Smooth muscle cell (in vitro differentiated cells): Measurements from ENCODE around the gene ALOX12. TPM values are rescaled to one million over a fixed set of nuclear protein-coding genes. Genes with fewer than 3 reads are reported as not detected.

Experiments used
- DNase-seq: peaks from one replicate; lab custom pipeline; 2025; ENCODE audit not compliant: unreplicated experiment; lab: John Stamatoyannopoulos, UW
- H2AFZ ChIP-seq: fragments of 200-600 bp; sonication (generic); 2 replicates; pipeline ENCODE4 v1.6.0; 2016; ENCODE audit warnings: antibody characterized with exemption, low read depth, mild to moderate bottlenecking
- H3F3A ChIP-seq: fragments of 200-600 bp; sonication (generic); 2 replicates; pipeline ENCODE4 v1.6.0; 2017; ENCODE audit warnings: antibody characterized with exemption, low read depth
- H3K27ac ChIP-seq: fragments of 200-600 bp; sonication (generic); 2 replicates; pipeline ENCODE4 v1.5.1; 2016; ENCODE audit warnings: low read depth, mild to moderate bottlenecking
- H3K27me3 ChIP-seq: fragments of 200-600 bp; sonication (generic); 2 replicates; pipeline ENCODE4 v1.6.1; 2016; ENCODE audit warnings: low read depth, mild to moderate bottlenecking
- H3K36me3 ChIP-seq: fragments of 200-600 bp; sonication (generic); 2 replicates; pipeline ENCODE4 v1.5.1; 2016; ENCODE audit warnings: low read depth
- H3K4me1 ChIP-seq: fragments of 200-600 bp; sonication (generic); 2 replicates; pipeline ENCODE4 v1.5.1; 2016; ENCODE audit warnings: low read depth
- H3K4me2 ChIP-seq: fragments of 200-600 bp; sonication (generic); 2 replicates; pipeline ENCODE4 v1.6.0; 2016; ENCODE audit warnings: mild to moderate bottlenecking
- H3K4me3 ChIP-seq: fragments of 200-600 bp; sonication (generic); 2 replicates; pipeline ENCODE4 v1.5.1; 2016; ENCODE audit warnings: mild to moderate bottlenecking
- H3K79me2 ChIP-seq: fragments of 200-600 bp; sonication (generic); 2 replicates; pipeline ENCODE4 v1.6.0; 2016; ENCODE audit warnings: low read depth, mild to moderate bottlenecking
- H3K9ac ChIP-seq: fragments of 200-600 bp; sonication (generic); 2 replicates; pipeline ENCODE4 v1.6.0; 2016; ENCODE audit warnings: low read depth
- H3K9me3 ChIP-seq: fragments of 200-600 bp; sonication (generic); replicated peaks from 2 replicates; pipeline ENCODE4 v1.5.1; 2016; ENCODE audit warnings: low read depth
- H4K20me1 ChIP-seq: fragments of 200-600 bp; sonication (generic); 2 replicates; pipeline ENCODE4 v1.6.0; 2016; ENCODE audit warnings: low read depth
- WGBS: methylation state at CpG from one replicate; pipeline ENCODE4 v1.1.7; 2016; ENCODE audit warnings: low lambda C conversion rate; 5-methylcytosine and 5-hydroxymethylcytosine counted together
- polyA plus RNA-seq: library from polyadenylated mRNA; unstranded; fragments of >200 nt; fragmentation: Nextera tagmentation; extraction: Ambion mirVana; gene quantifications from 2 replicates; pipeline ENCODE4 v1.2.1, GENCODE V29; 2016
- total RNA-seq: library from RNA; depleted of rRNA; stranded (reverse); fragments of >200 nt; gene quantifications from 2 replicates; pipeline ENCODE4 v1.2.3, GENCODE V29; 2014
- TF ChIP-seq, protein P1 (sequence below): fragments of 200-600 bp; sonication (generic); IDR thresholded peaks from 2 replicates; pipeline ENCODE4 v1.5.1; 2017; ENCODE audit warnings: borderline replicate concordance, mild to moderate bottlenecking, antibody characterized with exemption; ENCODE audit not compliant: insufficient read depth, poor library complexity, severe bottlenecking

The ALOX12 gene
- total and polyA plus RNA-seq, 2 experiments from 2014 or later: 0.35 TPM; not detected in 1

DNA sequence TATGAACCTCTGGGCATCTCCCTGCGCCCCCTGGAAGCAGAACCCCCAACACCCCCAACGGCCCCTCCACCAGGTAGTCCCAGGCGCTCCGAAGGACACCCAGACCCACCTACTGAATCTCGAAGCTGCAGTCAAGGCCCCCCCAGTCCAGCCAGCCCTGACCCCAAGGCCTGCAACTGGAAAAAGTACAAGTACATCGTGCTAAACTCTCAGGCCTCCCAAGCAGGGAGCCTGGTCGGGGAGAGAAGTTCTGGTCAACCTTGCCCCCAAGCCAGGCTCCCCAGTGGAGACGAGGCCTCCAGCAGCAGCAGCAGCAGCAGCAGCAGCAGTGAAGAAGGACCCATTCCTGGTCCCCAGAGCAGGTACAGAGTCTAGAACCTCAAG lies 28.5 kb downstream of the ALOX12 start:
- peaks cover 4% of the 10 kb centered on the region for H3F3A ChIP-seq
- no peak overlapping the region for H3K4me3 ChIP-seq
- H3K9me3 ChIP-seq: no peaks in the 10 kb centered on the region
- no peak overlapping the region for H3K9ac ChIP-seq
- no peak overlapping the region for H3K27ac ChIP-seq
- no peak overlapping the region for H3K4me2 ChIP-seq
- WGBS: 98% methylated on average over 7 of the region's 8 CpGs
- H2AFZ ChIP-seq: no peak overlapping the region
- DNase-seq: no peak
- peaks cover 7% of the 10 kb centered on the region for H3K4me1 ChIP-seq
- H3K79me2 ChIP-seq: no peaks in the 10 kb centered on the region
- no peaks in the 10 kb centered on the region for H3K36me3 ChIP-seq
- TF ChIP-seq, protein P1, sequence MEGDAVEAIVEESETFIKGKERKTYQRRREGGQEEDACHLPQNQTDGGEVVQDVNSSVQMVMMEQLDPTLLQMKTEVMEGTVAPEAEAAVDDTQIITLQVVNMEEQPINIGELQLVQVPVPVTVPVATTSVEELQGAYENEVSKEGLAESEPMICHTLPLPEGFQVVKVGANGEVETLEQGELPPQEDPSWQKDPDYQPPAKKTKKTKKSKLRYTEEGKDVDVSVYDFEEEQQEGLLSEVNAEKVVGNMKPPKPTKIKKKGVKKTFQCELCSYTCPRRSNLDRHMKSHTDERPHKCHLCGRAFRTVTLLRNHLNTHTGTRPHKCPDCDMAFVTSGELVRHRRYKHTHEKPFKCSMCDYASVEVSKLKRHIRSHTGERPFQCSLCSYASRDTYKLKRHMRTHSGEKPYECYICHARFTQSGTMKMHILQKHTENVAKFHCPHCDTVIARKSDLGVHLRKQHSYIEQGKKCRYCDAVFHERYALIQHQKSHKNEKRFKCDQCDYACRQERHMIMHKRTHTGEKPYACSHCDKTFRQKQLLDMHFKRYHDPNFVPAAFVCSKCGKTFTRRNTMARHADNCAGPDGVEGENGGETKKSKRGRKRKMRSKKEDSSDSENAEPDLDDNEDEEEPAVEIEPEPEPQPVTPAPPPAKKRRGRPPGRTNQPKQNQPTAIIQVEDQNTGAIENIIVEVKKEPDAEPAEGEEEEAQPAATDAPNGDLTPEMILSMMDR: no peak
- H4K20me1 ChIP-seq: no peaks in the 10 kb centered on the region
- H3K27me3 ChIP-seq: peaks cover 15% of the 10 kb centered on the region

DNA sequence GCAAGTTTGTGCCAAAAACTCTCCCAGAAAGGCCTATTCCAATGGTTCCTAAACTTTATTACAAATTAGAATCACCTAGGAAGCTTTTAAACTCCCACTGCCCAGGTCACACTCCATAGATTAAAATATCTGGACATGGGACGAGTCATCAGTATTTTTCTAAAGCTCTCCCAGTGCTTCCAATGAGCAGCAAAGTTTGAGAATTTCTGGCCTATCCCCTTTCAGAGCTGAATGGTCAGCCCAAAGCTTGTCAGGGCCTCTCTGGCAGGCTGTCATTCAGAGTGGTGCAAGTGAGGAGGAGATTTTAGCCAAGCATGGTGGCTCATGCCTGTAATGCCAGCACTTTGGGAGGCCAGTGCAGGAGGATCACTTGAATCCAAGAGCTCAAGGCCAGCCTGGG lies 29.4 kb downstream of the ALOX12 start:
- Histone ChIP-seq H3K79me2 (no peaks in the 10 kb centered on the region), H3K9ac (no peak overlapping the region), H3K4me2 (no peak overlapping the region), H2AFZ (no peak overlapping the region), H4K20me1 (no peaks in the 10 kb centered on the region), H3K4me1 (peaks cover 7% of the 10 kb centered on the region), H3F3A (peaks cover 4% of the 10 kb centered on the region), H3K9me3 (no peaks in the 10 kb centered on the region), H3K27me3 (peaks cover 15% of the 10 kb centered on the region), H3K4me3 (no peak overlapping the region), H3K27ac (no peak overlapping the region), H3K36me3 (no peaks in the 10 kb centered on the region)
- TF ChIP-seq, protein P1: no peak
- DNase-seq: no peak
- 100% methylated on average over 1 of the region's 1 CpG for WGBS

DNA sequence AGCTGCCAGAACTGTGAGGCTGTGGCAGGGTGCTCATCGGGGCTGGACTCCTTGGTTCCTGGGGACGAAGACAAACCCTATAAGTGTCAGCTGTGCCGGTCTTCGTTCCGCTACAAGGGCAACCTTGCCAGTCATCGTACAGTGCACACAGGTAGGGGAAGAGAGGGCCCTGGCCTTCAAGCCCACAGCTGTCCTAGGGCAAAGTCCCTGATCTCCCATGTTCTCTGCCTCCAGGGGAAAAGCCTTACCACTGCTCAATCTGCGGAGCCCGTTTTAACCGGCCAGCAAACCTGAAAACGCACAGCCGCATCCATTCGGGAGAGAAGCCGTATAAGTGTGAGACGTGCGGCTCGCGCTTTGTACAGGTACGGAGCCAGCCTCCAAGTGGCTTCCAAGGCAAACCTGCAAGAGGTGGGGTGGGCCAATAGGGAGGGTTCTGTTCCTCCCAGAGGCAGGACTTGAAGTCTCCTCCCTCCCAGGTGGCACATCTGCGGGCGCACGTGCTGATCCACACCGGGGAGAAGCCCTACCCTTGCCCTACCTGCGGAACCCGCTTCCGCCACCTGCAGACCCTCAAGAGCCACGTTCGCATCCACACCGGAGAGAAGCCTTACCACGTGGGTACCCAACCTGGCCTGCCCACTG lies 30.7 kb downstream of the ALOX12 start:
- DNase-seq: no peak
- no peak overlapping the region for H3K27ac ChIP-seq
- 92% methylated on average over 25 of the region's 29 CpGs for WGBS
- peaks cover 3% of the 10 kb centered on the region for H3K4me1 ChIP-seq
- H3K9me3 ChIP-seq: no peaks in the 10 kb centered on the region
- no peaks in the 10 kb centered on the region for H4K20me1 ChIP-seq
- no peak overlapping the region for H3K4me2 ChIP-seq
- H3K9ac ChIP-seq: no peak overlapping the region
- TF ChIP-seq, protein P1: no peak
- H3K36me3 ChIP-seq: no peaks in the 10 kb centered on the region
- H3F3A ChIP-seq: no peaks in the 10 kb centered on the region
- H2AFZ ChIP-seq: no peak overlapping the region
- H3K4me3 ChIP-seq: no peak overlapping the region
- H3K79me2 ChIP-seq: no peaks in the 10 kb centered on the region
- peaks cover 15% of the 10 kb centered on the region for H3K27me3 ChIP-seq

DNA sequence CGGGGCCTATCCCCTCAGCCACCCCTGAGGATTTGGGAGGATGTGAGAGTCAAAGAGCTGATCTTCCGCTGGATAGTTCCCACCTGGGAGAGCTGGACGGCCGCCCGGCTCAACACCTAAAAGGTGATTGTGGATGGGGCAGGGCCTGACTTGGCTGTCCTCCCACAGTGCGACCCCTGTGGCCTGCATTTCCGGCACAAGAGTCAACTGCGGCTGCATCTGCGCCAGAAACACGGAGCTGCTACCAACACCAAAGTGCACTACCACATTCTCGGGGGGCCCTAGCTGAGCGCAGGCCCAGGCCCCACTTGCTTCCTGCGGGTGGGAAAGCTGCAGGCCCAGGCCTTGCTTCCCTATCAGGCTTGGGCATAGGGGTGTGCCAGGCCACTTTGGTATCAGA lies 31.5 kb downstream of the ALOX12 start:
- 96% methylated on average over 13 of the region's 13 CpGs for WGBS
- H3K9me3 ChIP-seq: no peaks in the 10 kb centered on the region
- no peaks in the 10 kb centered on the region for H3K36me3 ChIP-seq
- no peaks in the 10 kb centered on the region for H3K79me2 ChIP-seq
- TF ChIP-seq, protein P1: no peak
- DNase-seq: no peak
- no peak overlapping the region for H2AFZ ChIP-seq
- no peak overlapping the region for H3K27ac ChIP-seq
- H3K4me1 ChIP-seq: no peaks in the 10 kb centered on the region
- H3K4me3 ChIP-seq: no peak overlapping the region
- H3K4me2 ChIP-seq: no peak overlapping the region
- H4K20me1 ChIP-seq: no peaks in the 10 kb centered on the region
- H3K9ac ChIP-seq: no peak overlapping the region
- H3K27me3 ChIP-seq: peaks cover 12% of the 10 kb centered on the region
- H3F3A ChIP-seq: no peaks in the 10 kb centered on the region
